MM.1S (cell line): ENCODE data around the gene SPTBN1.

Experiments used
- EZH2 ChIP-seq: fragments of 300-600 bp; sonication (generic); optimal IDR thresholded peaks from 2 replicates; pipeline ENCODE3; 2017; ENCODE audit warnings: low read depth, mild to moderate bottlenecking, antibody characterized with exemption, low read length, mixed read lengths
- EZH2phosphoT487 ChIP-seq: fragments of 300-600 bp; sonication (generic); IDR thresholded peaks from 2 replicates; pipeline ENCODE4 v1.6.1; 2018; ENCODE audit warnings: antibody characterized with exemption, low read length
- TF ChIP-seq, protein P1 (sequence below): fragments of 300-600 bp; sonication (generic); IDR thresholded peaks from 2 replicates; pipeline ENCODE4 v1.5.1; 2016; ENCODE audit warnings: antibody characterized with exemption, low read length, mixed read lengths

DNA sequence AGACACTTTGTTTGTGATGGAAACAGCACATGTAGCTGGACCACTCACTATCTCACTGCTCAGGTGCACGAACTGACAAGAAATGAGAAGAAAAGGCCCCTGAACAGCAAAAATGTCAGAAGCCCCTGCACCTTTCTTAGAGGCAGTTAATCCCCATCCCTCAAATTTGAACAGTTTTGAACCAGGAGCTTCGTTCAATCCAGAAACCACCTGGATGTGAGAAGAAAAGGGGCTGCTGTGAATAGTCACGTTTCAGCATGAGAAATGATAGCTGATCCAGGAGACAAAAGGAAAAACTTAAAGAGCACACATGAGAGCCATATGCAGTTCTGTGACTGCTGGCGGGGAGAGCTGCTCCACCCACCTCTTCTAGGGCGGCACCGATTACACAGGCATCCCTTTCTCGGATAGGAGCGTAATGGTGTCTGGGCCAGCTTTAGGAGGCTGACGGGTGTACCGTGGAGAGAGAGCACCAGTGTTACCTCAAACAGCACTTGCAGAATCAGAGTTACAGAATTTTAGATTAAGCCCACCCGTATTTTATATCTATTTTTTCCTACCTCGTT, 150.3 kb downstream of the SPTBN1 start:
- TF ChIP-seq, protein P1, sequence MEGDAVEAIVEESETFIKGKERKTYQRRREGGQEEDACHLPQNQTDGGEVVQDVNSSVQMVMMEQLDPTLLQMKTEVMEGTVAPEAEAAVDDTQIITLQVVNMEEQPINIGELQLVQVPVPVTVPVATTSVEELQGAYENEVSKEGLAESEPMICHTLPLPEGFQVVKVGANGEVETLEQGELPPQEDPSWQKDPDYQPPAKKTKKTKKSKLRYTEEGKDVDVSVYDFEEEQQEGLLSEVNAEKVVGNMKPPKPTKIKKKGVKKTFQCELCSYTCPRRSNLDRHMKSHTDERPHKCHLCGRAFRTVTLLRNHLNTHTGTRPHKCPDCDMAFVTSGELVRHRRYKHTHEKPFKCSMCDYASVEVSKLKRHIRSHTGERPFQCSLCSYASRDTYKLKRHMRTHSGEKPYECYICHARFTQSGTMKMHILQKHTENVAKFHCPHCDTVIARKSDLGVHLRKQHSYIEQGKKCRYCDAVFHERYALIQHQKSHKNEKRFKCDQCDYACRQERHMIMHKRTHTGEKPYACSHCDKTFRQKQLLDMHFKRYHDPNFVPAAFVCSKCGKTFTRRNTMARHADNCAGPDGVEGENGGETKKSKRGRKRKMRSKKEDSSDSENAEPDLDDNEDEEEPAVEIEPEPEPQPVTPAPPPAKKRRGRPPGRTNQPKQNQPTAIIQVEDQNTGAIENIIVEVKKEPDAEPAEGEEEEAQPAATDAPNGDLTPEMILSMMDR, result no peak
- TF ChIP-seq EZH2 (no peak), EZH2phosphoT487 (no peak)
